Hippocampal formation (tissue), 2 donors: ENCODE measurements around the gene NT5DC4.
"Not testable (repeated sequence)": the region's sequence is repeated elsewhere in the genome, so short reads cannot be mapped to it uniquely, and the experiment has no call there.

Experiments
- DNase-seq, 2 donors: peaks; one replicate each; lab custom pipeline; 2025; lab: John Stamatoyannopoulos, UW

Gene NT5DC4

GRCh38 chr2:112699984-112700667 lies 20.7 kb upstream of the NT5DC4 start:
- no peak for DNase-seq

GRCh38 chr2:112701052-112701451 lies 19.8 kb upstream of the NT5DC4 start:
- no peak for DNase-seq

- no peak for DNase-seq
These were observed 17.1 kb upstream of the NT5DC4 start for GRCh38 chr2:112703684-112704083.

DNA sequence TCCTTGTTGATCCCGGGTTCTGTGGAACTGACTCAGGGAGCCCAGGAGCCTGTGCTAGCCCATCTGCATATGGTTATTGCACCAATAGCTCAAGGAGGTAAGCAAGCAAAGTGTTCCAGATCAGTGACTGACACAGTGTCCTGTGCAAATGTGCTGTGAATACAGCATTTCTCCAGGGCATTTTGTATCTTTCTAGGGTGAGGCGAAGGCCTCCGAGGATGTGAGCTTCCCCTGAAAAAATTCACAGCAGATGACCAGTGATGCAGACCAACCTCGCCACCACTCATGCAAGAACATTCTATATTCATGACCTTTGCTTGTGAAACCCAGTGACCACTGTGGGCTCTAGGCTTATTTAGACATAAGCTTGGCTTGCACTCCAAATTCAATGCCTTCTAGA lies 15.2 kb upstream of the NT5DC4 start:
- DNase-seq, result no peak

DNA sequence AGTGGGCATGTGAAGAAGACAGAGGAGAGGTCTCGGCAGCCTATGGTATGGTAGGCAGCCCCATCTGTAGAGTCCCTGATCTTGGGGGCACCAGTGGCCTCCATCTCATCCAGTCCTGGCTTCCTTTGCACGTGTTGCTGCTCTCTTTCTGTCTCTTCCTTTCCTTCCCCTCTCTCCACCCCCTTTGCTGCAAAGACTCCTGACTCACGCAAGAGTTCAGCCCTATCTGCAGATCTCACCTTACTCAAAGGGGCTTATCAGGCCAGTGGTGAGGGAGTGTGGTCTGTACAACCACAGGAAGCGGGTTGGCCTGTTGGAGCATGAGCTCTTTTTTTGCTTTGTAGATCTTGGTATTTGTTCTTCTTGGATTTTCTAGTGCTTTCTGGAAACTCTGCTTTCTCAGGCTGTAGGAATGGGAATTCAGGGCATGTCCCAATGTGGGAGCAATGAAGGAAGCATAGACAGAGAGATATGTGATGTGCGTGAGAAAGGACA lies 14.6 kb upstream of the NT5DC4 start:
- DNase-seq, result no peak

- not testable (repeated sequence) for DNase-seq
These were observed 13.9 kb upstream of the NT5DC4 start for GRCh38 chr2:112706947-112707346.

- no peak for DNase-seq
These were observed 11.9 kb upstream of the NT5DC4 start for GRCh38 chr2:112708968-112709367.

DNA sequence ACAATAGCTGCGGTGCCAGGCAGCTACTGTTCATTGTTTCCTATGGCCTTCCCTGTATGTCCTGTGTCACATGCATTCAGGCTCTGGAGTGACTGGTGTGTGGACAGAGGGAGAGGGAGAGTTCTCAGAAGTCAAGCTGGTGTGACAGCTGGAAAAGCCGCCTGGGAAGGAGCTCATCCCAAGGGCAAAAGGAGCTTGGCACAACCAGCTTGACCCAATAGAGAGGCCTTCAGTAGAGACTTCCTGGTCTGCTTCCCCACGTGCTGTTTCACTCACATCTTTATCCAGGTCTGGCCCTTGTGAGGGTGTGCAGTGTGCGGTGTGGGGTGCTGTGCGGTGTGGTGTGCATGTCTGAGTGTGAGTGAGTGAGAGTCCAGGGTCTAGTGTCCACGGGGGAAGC lies 11.1 kb upstream of the NT5DC4 start:
- no peak for DNase-seq

DNA sequence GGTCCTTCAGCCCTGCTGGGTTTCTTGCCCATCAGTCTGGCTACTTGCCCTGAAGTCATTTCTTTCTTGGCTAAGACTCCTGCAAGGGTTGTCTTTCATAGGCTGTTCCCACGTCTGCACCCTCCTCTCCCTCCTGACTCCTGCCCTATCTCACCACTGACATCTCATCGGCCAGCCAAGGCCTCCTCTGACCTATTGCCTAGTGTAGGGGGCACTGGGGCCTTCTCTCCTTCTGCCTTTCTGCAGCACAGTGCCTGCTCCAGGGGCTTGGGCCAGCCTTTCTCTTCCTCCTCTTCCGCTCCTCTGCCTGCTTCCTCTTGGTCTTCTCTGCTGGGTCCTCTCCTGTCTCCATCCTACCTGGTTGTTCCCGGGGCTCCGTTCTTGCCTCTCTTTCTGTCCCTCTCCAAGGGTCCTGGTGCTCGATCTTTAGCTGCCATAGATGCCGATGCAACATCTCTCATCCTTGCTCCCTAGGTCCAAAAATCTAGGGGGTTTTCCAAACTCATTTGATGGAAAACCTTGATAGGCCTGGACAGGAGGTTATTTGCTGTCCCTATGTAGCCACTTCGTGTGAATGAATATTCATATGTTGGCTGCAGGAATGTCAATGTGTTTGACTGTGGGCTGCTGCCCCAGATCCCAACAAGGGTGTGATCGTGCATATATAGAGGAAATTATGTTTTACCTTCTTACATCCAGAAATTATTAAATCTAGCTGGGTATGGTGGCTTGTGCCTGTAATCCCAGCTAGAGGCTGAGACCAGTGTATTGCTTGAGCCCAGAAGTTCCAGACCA lies 9.7 kb upstream of the NT5DC4 start:
- DNase-seq, result no peak

DNA sequence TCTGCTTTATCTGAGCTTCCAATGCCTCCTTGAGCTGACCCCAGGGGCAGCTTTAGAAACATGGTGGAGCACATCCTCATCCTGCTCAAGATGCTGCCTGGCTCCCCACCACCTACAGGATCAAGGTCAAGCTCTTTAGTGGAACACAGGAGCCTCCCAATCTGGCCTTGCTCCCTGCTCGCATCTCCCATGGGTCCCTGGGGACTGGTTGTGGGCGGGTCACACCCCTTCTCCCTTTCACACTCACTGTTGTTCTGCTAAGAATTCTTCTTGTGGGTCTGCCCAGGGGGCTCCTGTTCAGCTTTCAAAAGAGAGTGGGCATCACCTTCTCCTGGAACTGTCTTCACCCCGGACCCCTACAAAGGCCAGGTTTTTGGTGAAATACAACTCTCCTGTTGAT lies 8.4 kb upstream of the NT5DC4 start:
- DNase-seq, result no peak

DNA sequence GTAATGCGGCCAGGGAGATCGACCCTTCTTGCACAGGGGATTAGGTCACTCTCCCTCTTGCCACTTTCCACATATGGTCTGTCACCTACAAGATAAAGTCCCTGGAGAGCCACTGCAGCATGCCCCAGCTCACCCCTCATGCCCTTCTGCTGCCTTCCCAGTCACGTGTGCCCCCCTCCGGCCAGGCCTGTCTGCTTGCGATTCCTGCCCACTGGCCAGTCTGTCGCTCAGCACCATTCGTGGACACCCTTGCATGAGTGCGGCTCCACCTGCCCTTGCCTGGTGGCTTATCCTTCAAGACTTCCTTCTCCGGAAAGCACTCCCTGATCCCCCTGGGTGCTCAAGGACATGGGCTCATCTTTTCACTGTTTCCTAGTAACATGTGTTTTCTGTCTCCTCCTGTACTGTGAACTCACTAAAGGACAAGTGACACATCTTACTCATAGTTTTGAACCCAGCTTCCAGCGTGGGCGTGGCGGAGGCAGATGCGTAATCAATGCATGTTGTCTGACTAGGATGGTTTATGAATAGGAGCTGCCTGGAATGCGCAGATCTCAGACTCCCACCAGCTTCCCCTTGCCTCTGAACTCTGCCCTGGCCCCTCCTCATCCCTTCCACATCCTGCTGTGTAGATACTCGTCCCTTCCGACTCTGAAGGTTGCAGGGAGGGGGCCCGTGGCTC lies 7.8 kb upstream of the NT5DC4 start:
- no peak for DNase-seq

DNA sequence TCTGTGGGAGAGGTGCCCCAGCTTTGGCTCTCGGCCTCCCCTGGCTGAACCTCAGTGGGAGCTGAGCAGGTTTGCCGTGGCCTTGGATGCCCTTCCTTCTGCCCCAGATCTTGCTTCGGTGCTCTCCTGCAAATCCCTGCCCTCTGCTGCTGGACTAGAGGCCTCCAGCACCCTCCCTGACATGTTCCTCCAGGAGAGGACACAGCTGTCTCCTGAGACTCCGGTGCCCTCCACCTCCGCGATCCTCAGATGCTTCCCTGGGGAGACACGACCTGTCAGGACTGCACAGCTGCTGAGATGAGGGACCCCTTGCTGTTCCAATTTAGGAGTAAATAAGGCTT lies 7.3 kb upstream of the NT5DC4 start:
- no peak for DNase-seq

DNA sequence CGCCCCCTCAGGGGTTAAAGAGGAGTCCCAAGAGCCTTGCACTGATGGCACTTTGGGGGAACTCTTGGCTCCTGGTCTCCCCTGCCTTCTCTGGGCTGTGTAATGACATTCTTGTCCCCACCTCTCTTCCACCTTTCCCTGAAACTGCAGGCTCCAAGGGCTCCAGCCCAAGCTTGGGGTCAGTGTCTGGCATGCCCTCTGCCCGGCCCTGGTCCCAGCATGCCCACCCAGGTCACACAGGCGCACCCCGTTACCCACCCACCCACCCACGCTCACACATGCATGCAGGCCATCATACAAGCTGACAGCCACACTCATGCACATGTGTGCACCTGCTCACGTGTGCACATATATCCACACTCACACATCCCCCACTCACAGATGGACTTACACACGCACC lies 6.9 kb upstream of the NT5DC4 start:
- no peak for DNase-seq

GRCh38 chr2:112714331-112714730 lies 6.5 kb upstream of the NT5DC4 start:
- DNase-seq, result no peak

- DNase-seq, result no peak
These were observed 5.8 kb upstream of the NT5DC4 start for GRCh38 chr2:112714836-112715631.

DNA sequence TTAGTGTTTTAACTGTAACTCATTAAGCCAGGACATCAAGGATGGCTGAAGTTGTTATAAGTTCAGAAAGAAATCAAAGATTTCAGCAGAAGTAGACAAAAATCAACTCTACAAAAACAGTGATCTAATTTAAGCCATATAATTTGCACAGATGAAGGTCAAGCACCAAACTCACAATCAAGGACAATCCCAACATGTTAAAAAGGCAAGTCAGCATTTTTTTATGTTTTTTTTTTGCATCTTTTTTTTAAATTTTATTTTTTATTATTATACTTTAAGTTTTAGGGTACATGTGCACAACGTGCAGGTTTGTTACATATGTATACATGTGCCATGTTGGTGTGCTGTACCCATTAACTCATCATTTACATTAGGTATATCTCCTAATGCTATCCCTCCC lies 4.7 kb upstream of the NT5DC4 start:
- not testable (repeated sequence) for DNase-seq

GRCh38 chr2:112716826-112717352 lies 3.9 kb upstream of the NT5DC4 start:
- DNase-seq, result not testable (repeated sequence)

- no peak for DNase-seq
These were observed 1.9 kb upstream of the NT5DC4 start for GRCh38 chr2:112718863-112719370.

DNA sequence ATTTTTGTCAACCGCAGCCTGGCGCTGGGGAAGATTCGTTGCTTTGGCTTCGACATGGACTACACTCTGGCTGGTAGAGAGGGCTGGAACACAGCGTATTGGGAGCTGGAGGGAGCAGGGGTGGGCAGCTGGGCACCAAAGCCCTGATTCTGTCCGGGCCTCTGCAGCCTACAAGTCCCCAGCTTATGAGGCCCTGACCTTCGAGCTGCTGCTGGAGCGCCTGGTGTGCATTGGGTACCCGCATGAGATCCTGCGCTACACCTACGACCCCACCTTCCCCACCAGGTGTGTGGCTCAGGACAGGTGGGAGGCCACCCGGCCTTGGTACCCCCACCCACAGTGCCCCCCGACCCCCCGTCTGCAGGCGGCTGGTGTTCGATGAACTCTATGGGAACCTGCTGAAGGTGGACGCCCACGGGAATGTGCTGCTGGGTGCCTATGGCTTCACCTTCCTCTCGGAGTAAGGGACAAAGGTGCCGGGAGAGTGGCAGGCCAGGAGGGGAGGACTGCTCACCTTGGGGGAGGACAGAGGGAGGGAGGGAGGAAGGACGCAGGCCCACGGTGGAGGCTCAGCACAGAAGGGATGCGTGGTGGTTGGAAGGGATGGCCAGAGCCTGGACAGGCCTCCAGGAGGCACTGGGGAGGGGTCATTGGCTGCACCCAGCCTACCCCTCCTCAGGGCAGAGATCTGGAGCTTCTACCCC lies 1.2 kb downstream of the NT5DC4 start:
- no peak for DNase-seq

GRCh38 chr2:112722816-112723546 lies 2.2 kb downstream of the NT5DC4 start:
- DNase-seq, result no peak
